GM12892 (cell line): ENCODE data around the gene ACSL4.

Source experiments
- POLR2A ChIP-seq: IDR thresholded peaks from 2 replicates; pipeline ENCODE4 v1.6.1; 2011; ENCODE audit warnings: low read depth, low read length, control low read depth
- POLR2AphosphoS5 ChIP-seq: IDR thresholded peaks from 2 replicates; pipeline ENCODE4 v1.6.1; 2011; ENCODE audit warnings: low read depth, low read length, control low read depth
- TAF1 ChIP-seq: IDR thresholded peaks from 2 replicates; pipeline ENCODE4 v1.6.1; 2011; ENCODE audit warnings: low read depth, mild to moderate bottlenecking, control low read depth, low read length, borderline replicate concordance

GRCh38 chrX:109623997-109624396, 109.1 kb downstream of the ACSL4 start:
- TF ChIP-seq POLR2A (no peak), POLR2AphosphoS5 (no peak), TAF1 (no peak)
